Activated CD4-positive, alpha-beta T cell treated with anti-CD3 and anti-CD28 coated beads, Interleukin-2, Interleukin-4, amounts not matched to agents 100 ng/mL and 50 ng/mL, durations not matched to agents 16 hours and 8 hours (primary cell): ENCODE results near the gene DRG2.

ENCODE experiments used
- DNase-seq: peaks from one replicate; pipeline ENCODE4 v3.0.0-alpha.2; 2020; ENCODE audit warnings: low spot score

DRG2 gene

DNA sequence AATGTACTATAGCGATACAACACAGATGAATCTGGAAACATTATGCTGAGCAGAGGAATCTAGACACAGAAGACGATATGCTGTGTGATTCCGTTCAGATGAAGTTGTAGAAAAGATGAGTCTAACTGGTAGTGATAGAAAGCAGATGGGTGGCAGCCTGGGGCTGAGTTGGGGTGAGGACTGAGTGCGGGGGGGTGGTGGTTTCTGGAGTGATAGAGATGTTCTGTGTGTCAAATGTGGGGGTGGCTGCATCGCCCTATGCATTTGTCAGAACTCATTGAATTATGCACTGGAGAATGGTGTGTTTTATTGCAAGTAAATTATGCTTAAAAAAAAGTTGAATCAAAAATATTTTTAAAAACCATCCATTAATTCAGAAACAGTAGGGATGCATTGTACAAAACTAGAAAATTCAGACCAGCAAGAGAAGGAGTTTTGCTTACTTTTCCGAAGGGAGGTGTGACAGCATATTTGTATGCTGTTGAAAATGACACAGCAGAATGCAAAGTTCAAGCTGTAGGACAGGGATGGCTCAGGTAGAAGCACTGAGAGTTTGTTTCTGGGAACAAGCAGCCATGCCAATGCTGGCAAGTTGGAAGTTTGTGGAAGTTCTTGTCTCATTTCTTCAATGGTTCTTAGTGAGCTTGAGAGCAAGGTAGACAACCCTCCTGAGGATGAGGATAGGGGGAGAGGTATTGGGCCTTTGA, 13.0 kb upstream of the DRG2 start:
- DNase-seq: no peak

- no peak for DNase-seq
Measured at GRCh38 chr17:18076936-18077335, 10.8 kb upstream of the DRG2 start.

DNA sequence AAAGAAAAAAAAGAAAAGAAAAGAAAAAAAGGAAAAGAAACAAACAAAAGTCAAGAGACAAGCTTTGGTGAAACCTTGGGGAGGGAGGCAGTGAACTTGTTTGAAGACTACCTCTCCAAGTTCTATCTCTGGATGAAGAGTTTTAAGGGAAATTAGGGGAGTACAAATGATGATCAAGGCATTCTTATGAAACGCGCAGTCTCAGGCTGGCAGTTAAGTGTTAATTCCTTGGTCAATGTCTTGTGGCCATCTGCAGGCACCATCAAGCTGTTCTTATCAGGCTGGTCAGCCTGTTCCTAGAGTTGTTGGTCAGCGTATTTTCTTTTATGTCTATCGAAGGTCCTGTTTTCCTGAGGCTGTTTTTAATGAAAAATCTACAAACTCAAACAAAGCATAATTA, 8.2 kb upstream of the DRG2 start:
- DNase-seq: no peak

DNA sequence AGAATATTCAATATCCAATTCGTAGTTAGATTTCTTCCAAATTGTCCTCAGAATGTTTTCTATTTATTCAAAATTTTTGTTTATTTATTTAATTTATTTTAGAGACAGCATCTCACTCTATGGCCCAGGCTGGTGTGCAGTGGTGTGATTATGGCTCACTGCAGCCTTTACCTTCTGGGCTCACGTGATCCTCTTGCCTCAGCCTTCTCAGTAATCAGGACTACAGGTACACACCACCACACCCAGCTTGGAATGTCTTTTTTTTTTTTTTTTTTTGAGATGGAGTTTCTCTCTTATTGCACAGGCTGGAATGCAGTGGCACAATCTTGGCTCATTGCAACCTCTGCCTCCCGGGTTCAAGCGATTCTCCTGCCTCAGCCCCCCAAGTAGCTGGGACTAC, 3.5 kb upstream of the DRG2 start:
- DNase-seq: no peak

DNA sequence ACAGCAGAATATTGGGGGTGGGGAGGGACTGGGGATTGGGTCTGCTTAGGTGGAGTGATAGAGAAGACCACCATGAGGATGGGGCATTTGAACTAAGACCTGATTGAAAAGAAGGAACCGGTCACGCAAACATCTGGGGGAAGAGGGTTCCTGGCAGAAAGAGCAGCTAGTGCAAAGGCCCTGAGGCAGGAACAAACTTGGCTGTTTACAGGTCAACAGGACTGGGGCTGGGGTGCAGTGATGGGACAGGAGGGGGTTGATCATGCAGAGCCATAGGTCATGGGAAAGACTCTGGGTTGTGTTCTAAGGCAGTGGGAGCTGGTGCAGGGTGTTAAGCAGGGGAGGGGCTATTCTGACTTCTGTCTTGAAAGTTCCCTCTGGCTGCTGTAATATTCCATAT, 1.9 kb downstream of the DRG2 start:
- DNase-seq: no peak

DNA sequence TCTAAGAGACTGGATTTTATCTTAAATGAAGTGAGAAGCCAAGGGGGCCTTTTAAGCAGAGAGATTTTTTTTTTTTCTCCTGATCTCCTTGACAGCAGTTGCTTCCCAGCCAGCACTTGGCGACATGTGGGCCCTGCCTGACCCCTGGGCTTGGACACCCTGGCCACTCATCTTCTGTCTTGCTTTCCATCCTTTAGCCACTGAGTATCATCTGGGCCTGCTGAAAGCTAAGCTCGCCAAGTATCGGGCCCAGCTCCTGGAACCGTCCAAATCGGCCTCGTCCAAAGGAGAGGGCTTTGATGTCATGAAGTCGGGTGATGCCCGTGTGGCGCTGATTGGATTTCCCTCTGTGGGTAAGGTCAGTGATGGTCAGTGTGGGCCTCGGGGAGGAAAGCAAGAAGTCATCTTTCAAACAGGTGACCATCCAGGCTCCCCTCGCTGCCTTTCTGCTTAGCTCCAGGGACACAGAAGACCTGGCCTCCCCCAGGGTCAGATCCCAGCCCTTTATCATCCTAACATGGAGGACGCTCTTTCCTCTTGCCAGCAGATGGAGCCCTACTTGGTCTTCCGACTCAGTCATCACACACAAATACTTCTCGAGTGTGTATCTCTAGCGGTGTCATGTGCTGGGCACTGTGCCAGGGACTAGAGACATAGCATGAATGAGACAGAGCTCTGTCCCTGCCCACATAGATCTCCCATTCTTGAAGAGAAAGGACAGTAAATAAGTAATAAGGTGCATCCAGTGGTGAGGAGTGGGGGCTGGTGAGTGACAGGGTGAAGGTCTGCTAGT, 6.1 kb downstream of the DRG2 start:
- no peak for DNase-seq

GRCh38 chr17:18094409-18094807, 6.7 kb downstream of the DRG2 start:
- no peak for DNase-seq

GRCh38 chr17:18099516-18099915, 11.8 kb downstream of the DRG2 start:
- no peak for DNase-seq

DNA sequence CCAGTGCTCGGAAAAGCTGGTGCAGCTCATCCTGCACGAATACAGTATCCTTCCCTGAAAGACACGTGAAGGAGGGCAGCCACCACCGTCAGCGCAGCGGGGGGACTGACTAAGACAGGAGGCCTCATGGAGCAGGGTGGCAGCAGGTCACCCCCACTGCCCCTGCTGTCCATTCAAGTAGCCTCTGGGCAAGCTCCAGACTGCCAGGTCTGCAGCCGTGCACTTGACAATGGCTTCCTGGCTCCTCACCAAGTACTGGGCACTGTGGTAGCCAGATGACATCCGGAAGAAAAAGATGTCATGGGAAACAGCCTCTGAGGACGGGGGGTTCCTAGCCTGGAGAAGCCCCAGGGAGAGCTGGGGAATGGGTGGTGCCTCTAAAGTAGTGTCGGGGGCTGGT, 12.9 kb downstream of the DRG2 start:
- no peak for DNase-seq

GRCh38 chr17:18101828-18102227, 14.1 kb downstream of the DRG2 start:
- DNase-seq: no peak

DNA sequence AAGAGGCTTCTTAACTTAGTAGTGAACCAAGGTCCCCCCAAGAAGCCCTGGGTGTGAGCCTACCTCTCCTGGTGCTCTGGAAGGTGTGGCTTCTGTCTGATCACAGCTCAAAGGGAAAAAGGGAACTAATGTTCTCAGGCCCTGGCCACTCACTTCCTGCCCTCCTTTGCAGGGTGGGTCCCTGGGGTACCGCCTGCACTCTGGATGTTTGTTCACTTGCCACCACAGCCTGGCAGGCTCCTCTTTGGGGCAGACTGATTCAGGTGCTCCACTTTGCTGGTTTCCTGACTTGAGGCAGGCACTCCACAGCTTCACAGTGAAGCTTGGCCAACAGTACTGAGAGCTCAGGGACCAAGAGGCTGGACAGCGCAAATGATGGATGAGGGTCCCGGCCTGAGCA, 14.9 kb downstream of the DRG2 start:
- DNase-seq: no peak

- no peak for DNase-seq
Measured at GRCh38 chr17:18105027-18105426, 17.3 kb downstream of the DRG2 start.

DNA sequence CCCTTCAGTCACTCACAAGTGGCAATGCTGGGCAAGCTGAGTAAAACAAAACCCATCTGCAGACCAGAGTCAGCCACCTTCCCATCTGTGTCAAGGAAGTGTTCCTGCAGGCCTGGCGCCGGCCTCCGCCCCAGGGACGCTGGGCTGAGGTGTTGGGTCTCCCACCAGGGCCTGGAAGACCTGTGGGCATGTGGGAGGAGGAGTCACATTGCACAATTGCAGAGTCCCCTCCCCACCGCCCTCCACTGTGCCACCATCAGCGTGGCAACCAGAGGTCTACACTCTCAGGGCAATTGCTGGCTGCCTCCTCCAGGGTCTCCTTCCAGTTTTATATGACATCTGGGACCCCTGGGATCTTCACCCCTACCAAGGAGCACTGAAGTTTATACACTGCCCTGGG, 17.8 kb downstream of the DRG2 start:
- DNase-seq: no peak

GRCh38 chr17:18106211-18106610, 18.5 kb downstream of the DRG2 start:
- DNase-seq: no peak

DNA sequence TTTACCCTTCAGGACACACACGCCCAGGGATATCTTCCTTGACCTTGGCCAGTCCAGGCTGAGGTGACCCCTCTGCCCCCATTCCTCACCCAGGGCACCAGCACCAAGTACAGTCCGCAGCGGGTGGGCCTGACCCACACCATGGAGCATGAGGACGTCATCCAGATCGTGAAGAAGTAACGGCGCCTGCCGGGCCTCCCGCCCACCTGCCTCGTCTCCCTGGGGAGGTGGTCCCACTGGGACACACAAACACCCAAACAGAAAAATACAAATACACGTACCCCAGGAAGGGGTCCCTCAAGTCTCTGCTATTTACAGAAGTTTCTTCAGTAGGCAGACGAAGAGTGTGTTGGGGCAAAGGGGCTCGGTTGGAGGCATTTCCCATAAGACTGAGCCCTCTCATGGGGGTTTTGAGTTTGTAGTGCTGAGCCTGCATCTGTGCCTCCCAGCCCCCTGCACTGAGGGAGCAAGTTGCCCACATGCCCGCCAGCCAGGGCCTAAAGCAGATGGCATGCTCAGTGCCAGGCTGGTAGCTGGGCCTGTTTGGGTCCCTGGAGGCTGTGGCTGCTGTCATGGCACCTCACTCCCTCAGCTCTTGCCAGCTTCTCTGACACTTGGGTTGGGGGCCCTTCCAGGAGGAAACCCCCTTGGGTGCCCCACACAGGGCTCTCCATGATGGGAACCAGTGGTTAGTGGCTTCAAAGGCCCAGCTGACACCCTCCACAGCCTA, 19.5 kb downstream of the DRG2 start:
- DNase-seq: no peak

DNA sequence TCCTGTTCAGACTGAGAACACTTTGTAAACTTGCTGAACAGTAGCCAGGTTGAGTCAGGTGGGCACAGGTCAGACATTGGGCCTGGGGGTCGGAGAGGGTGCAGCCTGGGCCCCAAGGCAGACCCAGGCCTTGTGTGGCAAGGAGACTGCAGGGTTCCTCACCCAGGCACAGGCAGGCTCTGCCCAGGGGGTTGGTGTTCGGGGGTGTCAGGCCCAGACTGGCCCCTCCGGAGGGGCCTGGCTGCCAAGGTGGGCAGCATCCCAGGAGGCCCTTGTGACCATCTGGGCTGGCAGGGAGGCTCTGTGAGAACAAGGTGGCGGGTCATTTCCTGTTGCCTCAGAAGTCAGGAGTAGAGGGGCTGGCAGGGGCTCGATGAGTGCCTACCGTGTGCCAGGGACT, 20.2 kb downstream of the DRG2 start:
- no peak for DNase-seq

- no peak for DNase-seq
Measured at GRCh38 chr17:18108401-18109312, 20.9 kb downstream of the DRG2 start, which contains the start of gene MYO15A. Gene MYO15A (plus strand): TSS chr17:18108756. CDS start chr17:18118801, 10,045 bp downstream.

DNA sequence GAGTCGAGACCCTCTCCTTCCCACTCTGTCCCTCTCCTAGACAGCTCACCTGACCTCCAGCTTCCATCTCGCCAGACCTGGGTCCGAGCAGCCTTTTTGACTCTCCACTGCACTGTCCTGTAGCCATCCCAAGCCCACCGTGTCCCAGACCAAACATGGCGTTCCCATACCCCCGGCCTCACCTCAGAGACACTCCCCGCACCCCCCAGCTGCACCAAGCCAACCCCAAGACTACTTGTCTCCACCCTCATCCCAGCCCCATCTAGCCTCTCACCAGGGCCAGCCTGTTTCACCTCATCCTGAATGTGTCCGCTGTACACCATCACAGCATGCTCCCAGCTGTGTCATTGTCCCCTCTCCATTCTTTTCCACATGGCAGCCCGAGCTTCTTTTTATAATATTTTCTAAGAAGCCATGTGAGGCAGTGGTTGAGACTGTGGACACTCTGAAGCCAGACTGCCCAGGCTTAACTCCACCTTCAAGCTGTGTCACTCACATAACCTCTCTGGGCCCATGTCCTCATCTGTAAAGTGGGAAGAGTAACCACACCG, 22.3 kb downstream of the DRG2 start:
- no peak for DNase-seq

DNA sequence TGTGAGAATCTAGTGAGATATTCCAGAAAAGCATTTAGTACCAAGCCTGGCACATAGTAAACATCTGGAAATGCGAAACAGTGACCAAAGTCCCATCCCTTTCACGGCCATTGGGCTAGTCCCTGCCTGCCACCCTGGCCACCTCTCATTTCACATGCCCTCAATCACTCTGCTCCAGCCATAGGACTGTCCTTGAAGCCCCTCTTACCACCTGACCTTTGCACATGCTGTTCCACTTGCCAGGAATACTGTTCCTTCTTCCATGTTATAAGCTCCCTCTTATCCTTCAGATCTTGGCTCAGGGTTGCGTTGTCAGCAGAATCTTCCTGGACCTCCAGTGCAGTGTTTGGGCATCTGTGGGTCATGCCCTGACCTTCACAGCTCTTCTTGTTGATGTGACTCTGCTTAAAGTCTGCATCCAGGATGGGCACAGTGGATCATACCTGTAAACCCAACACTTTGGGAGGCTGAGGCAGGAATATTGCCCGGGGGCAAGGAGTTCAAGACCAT, 22.9 kb downstream of the DRG2 start:
- DNase-seq: no peak

DNA sequence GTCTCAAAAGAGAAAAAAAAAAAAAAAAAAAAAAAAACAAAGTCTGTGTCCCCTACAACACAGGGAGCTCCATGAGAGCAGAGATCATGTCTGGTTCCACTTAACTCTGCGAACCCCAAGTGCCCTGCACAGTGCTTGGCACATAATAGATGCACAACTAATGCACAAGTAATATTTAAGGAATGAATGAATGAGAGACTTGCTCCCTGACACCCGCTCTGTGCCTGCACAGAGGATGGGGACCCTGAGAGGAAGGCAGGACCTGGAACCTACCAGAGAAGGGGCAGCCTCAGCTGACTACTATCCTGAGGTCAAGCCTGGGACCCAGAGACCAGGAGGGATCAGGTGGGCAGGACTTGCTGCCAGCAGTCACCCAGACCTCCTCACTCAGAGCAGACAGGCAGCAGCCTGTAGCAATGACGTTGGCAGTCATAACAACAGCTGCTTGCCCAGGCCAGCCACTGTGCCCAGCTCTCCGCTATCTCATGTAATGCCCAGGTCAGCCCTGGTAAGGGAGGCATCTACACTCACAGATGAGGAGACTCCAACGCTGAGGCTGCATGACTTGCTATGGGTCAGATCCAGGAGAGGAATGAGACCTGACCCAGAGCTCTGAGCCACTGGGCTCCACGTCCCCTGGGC, 23.7 kb downstream of the DRG2 start:
- DNase-seq: no peak

DNA sequence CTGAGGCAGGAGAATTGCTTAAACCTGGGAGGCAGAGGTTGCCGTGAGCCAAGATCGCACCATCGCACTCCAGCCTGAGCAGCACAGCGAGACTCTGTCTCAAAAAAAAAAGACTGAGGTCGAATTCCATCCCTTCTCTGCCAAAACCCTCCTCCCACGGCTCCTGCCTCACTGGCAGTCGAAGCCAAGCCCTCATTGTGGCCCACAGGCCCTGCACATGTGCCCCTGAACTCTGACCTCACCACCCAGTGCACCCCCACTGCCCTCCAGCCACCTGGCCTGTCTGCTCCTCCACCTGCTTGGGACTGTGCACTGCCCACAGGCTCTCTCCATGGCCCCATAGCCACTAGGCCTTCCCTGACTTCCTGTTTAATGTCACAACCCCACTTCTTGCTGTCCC, 27.8 kb downstream of the DRG2 start:
- no peak for DNase-seq
